B cell (primary cell): ENCODE data around the gene PLAAT5. TPM values are rescaled to one million over a fixed set of nuclear protein-coding genes. Genes with fewer than 3 reads are reported as not detected.

Experiments
- ATAC-seq: fragments of 200-7000 bp; cut with Tn5 transposase; one replicate; pipeline ENCODE4 v1.10.0; 2021; ENCODE audit warnings: low read depth, mild to moderate bottlenecking, moderate number of reproducible peaks, moderate library complexity
- CTCF ChIA-PET: fragments of 350-600 bp; sonication (Branson Sonifier 250); formaldehyde crosslinking; loops from one replicate; lab custom pipeline; 2021; ENCODE audit warnings: antibody characterized with exemption, inconsistent platforms; lab: Charles Lee
- POLR2A ChIA-PET: fragments of 350-600 bp; sonication (Branson Sonifier 250); formaldehyde crosslinking; loops from one replicate; lab custom pipeline; 2021; ENCODE audit warnings: antibody characterized with exemption; lab: Charles Lee
- DNase-seq: peaks from one replicate; pipeline ENCODE4 v3.0.0; 2013
- H2AFZ ChIP-seq: 2 replicates; pipeline ENCODE4 v1.6.1; 2012; ENCODE audit warnings: mild to moderate bottlenecking, low read depth, low read length; ENCODE audit not compliant: insufficient read depth, poor library complexity, severe bottlenecking
- H3K27ac ChIP-seq, 2 donors: 1 replicate in 1 of 2; 2 replicates in 1 of 2; pipeline ENCODE4 v1.5.1; 2012 to 2013; ENCODE audit warnings: low read length in 2 of 2, mild to moderate bottlenecking in 2 of 2, moderate library complexity in 1 of 2
- H3K27me3 ChIP-seq, 4 experiments: fragments of 200-600 bp in 1 of 4; sonication (generic) in 1 of 4; replicated peaks in 1 of 4; 1 replicate in 2 of 4; 2 replicates in 2 of 4; pipeline versions ENCODE4 v1.6.1 to v1.7.0; 2013 to 2016; ENCODE audit warnings: low read length in 3 of 4, mild to moderate bottlenecking in 2 of 4, mixed read lengths in 1 of 4, moderate library complexity in 1 of 4; ENCODE audit not compliant: insufficient read depth in 4 of 4, control insufficient read depth in 3 of 4; ENCODE audit errors: control extremely low read depth in 1 of 4
- H3K36me3 ChIP-seq, 2 experiments: replicated peaks in 1 of 2; 1 replicate in 1 of 2; 2 replicates in 1 of 2; pipeline versions ENCODE4 v1.6.1 to v1.7.1; 2013; ENCODE audit warnings: low read length in 1 of 2; ENCODE audit not compliant: insufficient read depth in 2 of 2, control insufficient read depth in 1 of 2; ENCODE audit errors: control extremely low read depth in 1 of 2, extremely low read depth in 1 of 2
- H3K4me1 ChIP-seq, 2 donors: fragments of 200-600 bp in 1 of 2; sonication (generic) in 1 of 2; 1 replicate in 1 of 2; 2 replicates in 1 of 2; pipeline versions ENCODE4 v1.5.1 to v1.6.1; 2013 to 2017; ENCODE audit warnings: low read length in 2 of 2; ENCODE audit not compliant: control insufficient read depth in 2 of 2, insufficient read depth in 2 of 2
- H3K4me2 ChIP-seq: replicated peaks from 2 replicates; pipeline ENCODE3; 2012; ENCODE audit warnings: mild to moderate bottlenecking, low read depth, low read length; ENCODE audit not compliant: poor library complexity, severe bottlenecking
- H3K4me3 ChIP-seq, 5 experiments: fragments of 200-600 bp in 1 of 5; sonication (generic) in 1 of 5; 1 replicate in 3 of 5; 2 replicates in 2 of 5; pipeline versions ENCODE4 v1.5.1 to v1.7.0; 2011 to 2016; ENCODE audit warnings: low read length in 4 of 5, mild to moderate bottlenecking in 4 of 5, low read depth in 2 of 5, control low read depth in 1 of 5, moderate library complexity in 1 of 5; ENCODE audit not compliant: insufficient read depth in 1 of 5; ENCODE audit errors: control extremely low read depth in 1 of 5, extremely low read depth in 1 of 5
- H3K79me2 ChIP-seq: fragments of 200-600 bp; sonication (generic); one replicate; pipeline ENCODE4 v1.6.0; 2016; ENCODE audit warnings: low read length; ENCODE audit not compliant: control insufficient read depth, insufficient read depth
- H3K9ac ChIP-seq: fragments of 200-600 bp; sonication (generic); 2 replicates; pipeline ENCODE4 v1.6.1; 2017; ENCODE audit warnings: mild to moderate bottlenecking, low read length, moderate library complexity
- H3K9me3 ChIP-seq, 3 donors: one replicate each; pipeline versions ENCODE4 v1.6.1 to v1.7.1; 2013; ENCODE audit warnings: low read length in 2 of 3; ENCODE audit not compliant: control insufficient read depth in 2 of 3, insufficient read depth in 1 of 3; ENCODE audit errors: control extremely low read depth in 1 of 3
- H4K20me1 ChIP-seq: 2 replicates; pipeline ENCODE4 v1.6.0; 2012; ENCODE audit warnings: mild to moderate bottlenecking, low read length; ENCODE audit not compliant: insufficient read depth, control insufficient read depth, poor library complexity, severe bottlenecking
- H3K27ac Mint-ChIP-seq: one replicate; pipeline ENCODE4 v1.8.0; 2021; ENCODE audit warnings: mixed read lengths
- H3K27me3 Mint-ChIP-seq: one replicate; pipeline ENCODE4 v1.8.0; 2021; ENCODE audit warnings: mixed read lengths
- H3K4me1 Mint-ChIP-seq: one replicate; pipeline ENCODE4 v1.8.0; 2021; ENCODE audit warnings: mixed read lengths
- H3K4me3 Mint-ChIP-seq: one replicate; pipeline ENCODE4 v1.8.0; 2021; ENCODE audit warnings: mixed read lengths
- H3K9me3 Mint-ChIP-seq: one replicate; pipeline ENCODE4 v1.8.0; 2022; ENCODE audit warnings: mixed read lengths; ENCODE audit not compliant: insufficient read depth
- EZH2 ChIP-seq: IDR thresholded peaks from 2 replicates; pipeline ENCODE4 v1.6.1; 2012; ENCODE audit warnings: borderline replicate concordance, low read depth, mild to moderate bottlenecking, moderate library complexity, low read length; ENCODE audit not compliant: insufficient read depth, poor library complexity, severe bottlenecking
- WGBS: methylation state at CpG from one replicate; pipeline ENCODE4 v1.1.5; 2013; ENCODE audit warnings: missing lambda C conversion rate; ENCODE audit not compliant: insufficient coverage; 5-methylcytosine and 5-hydroxymethylcytosine counted together
- intact Hi-C: fragments of 100-400 bp; cut with micrococcal nuclease; formaldehyde crosslinking; loops from one replicate; pipeline ENCODE4 v1.10.0; 2022
- polyA plus RNA-seq: library from polyadenylated mRNA; depleted of rRNA; stranded (reverse); fragments of >200 nt; gene quantifications from 2 replicates; pipeline ENCODE4 v1.2.3, GENCODE V29; 2012
- total RNA-seq, 2 donors: library from RNA; stranded (reverse); fragments of 120-200 nt in 1 of 2; gene quantifications; 1 replicate in 1 of 2; 2 replicates in 1 of 2; pipeline versions ENCODE4 v1.2.3 to v1.2.4, GENCODE V29; 2013 to 2022
- TF ChIP-seq, protein P1 (sequence below): fragments of 200-600 bp; IDR thresholded peaks from one replicate; pipeline ENCODE4 v1.8.0; 2022; ENCODE audit warnings: antibody characterized with exemption, mild to moderate bottlenecking

The PLAAT5 gene
- total and polyA plus RNA-seq, 2 donors (not counting 1 experiment from before 2014, with no cell fraction given) = not detected

GRCh38 chr11:63489879-63490278 is 1.1 kb downstream of the PLAAT5 start:
- H2AFZ ChIP-seq = no peak overlapping the region
- ChIA-PET CTCF (interaction anchor here (1.1 to 3.7 kb wide), 2 partner anchors 9 to 11 kb away, joined by 3 to 25 read pairs; no protein-coding TSS in a partner anchor), POLR2A (no interaction called here)
- H3K4me3 Mint-ChIP-seq = no peak overlapping the region
- no peak overlapping the region for H3K4me3 ChIP-seq
- H3K9me3 ChIP-seq = peaks cover 0 to 4% (median 2%) of the 10 kb centered on the region in 3 donors
- 73% methylated on average over 3 of the region's 3 CpGs for WGBS
- TF ChIP-seq EZH2 = no peak
- TF ChIP-seq, protein P1, sequence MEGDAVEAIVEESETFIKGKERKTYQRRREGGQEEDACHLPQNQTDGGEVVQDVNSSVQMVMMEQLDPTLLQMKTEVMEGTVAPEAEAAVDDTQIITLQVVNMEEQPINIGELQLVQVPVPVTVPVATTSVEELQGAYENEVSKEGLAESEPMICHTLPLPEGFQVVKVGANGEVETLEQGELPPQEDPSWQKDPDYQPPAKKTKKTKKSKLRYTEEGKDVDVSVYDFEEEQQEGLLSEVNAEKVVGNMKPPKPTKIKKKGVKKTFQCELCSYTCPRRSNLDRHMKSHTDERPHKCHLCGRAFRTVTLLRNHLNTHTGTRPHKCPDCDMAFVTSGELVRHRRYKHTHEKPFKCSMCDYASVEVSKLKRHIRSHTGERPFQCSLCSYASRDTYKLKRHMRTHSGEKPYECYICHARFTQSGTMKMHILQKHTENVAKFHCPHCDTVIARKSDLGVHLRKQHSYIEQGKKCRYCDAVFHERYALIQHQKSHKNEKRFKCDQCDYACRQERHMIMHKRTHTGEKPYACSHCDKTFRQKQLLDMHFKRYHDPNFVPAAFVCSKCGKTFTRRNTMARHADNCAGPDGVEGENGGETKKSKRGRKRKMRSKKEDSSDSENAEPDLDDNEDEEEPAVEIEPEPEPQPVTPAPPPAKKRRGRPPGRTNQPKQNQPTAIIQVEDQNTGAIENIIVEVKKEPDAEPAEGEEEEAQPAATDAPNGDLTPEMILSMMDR = no peak
- peaks cover 65% of the 10 kb centered on the region for H3K27me3 Mint-ChIP-seq
- no peak overlapping the region for H3K27ac Mint-ChIP-seq
- no peaks in the 10 kb centered on the region for H3K79me2 ChIP-seq
- peaks cover 6% of the 10 kb centered on the region for H3K9me3 Mint-ChIP-seq
- intact Hi-C loops = no loop called here
- no peaks in the 10 kb centered on the region for H3K36me3 ChIP-seq
- no peaks in the 10 kb centered on the region for H4K20me1 ChIP-seq
- no peak overlapping the region for H3K4me2 ChIP-seq
- H3K27me3 ChIP-seq = peaks cover 0 to 28% (median 16%) of the 10 kb centered on the region in 4 experiments
- H3K27ac ChIP-seq = no peak overlapping the region
- no peak for DNase-seq
- H3K9ac ChIP-seq = no peak overlapping the region
- ATAC-seq = no peak
- H3K4me1 Mint-ChIP-seq = peaks cover 11% of the 10 kb centered on the region
- H3K4me1 ChIP-seq = peaks cover 0 to 7% of the 10 kb centered on the region in 2 donors

DNA sequence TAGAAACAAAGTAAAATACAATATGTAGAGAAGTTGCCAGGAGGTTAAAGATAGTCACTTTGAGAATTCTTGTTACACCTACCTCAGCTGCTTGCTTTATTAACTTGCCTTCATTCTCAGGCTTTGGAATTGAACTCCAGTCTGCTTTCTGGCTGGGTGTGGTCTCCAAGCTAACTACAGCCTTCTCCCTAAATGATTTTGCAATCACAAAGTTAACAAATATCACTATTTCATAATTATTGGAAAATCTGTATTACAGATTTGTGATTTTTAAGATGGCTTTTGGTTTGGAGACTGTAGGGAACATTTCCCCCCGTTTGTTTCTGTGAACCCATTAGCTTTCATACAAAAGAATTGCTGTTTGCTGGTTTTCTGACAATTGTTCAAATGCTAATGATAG is 2.2 kb downstream of the PLAAT5 start:
- Mint-ChIP-seq H3K9me3 (peaks cover 11% of the 10 kb centered on the region), H3K27ac (no peak overlapping the region), H3K4me1 (peaks cover 11% of the 10 kb centered on the region), H3K27me3 (peaks cover 67% of the 10 kb centered on the region), H3K4me3 (no peak overlapping the region)
- POLR2A ChIA-PET = no interaction called here
- H3K36me3 ChIP-seq = no peaks in the 10 kb centered on the region
- no peak overlapping the region for H3K4me2 ChIP-seq
- no peak overlapping the region for H3K4me3 ChIP-seq
- H3K9me3 ChIP-seq = peaks cover 0 to 9% (median 2%) of the 10 kb centered on the region in 3 donors
- no peak for DNase-seq
- peaks cover 0 to 23% (median 16%) of the 10 kb centered on the region in 4 experiments for H3K27me3 ChIP-seq
- no peak for ATAC-seq
- H4K20me1 ChIP-seq = no peaks in the 10 kb centered on the region
- CTCF ChIA-PET = interaction anchor here (0.8 to 3.7 kb wide), 2 partner anchors 10 to 149 kb away, joined by 3 to 25 read pairs; no protein-coding TSS in a partner anchor
- no peaks in the 10 kb centered on the region for H3K79me2 ChIP-seq
- H3K4me1 ChIP-seq = peaks cover 0 to 7% of the 10 kb centered on the region in 2 donors
- WGBS = no CpG with 5 or more reads among the region's 1 CpG
- H2AFZ ChIP-seq = no peak overlapping the region
- intact Hi-C loops = no loop called here
- TF ChIP-seq, protein P1 = no peak
- TF ChIP-seq EZH2 = no peak
- H3K27ac ChIP-seq = no peak overlapping the region
- H3K9ac ChIP-seq = no peak overlapping the region
